ENCODE results near the gene KCTD1.

Gene KCTD1

GRCh38 chr18:26455639-26456038 is 92.7 kb downstream of the KCTD1 start:
- no peak overlapping the region for H3K4me3 ChIP-seq (ENCODE audit: low read depth, low read length)
- no peak for TF ChIP-seq CTCF (IDR thresholded peaks at IDR 0.05; ENCODE audit: low read depth, low read length, missing control alignments)
- DNase-seq (ENCODE audit: low read depth), result no peak

- no peak for TF ChIP-seq CTCF (IDR thresholded peaks at IDR 0.05; ENCODE audit: low read depth, low read length, missing control alignments)
These were observed 93.7 kb downstream of the KCTD1 start for GRCh38 chr18:26454616-26455015.

GRCh38 chr18:26454192-26454591 is 94.2 kb downstream of the KCTD1 start:
- DNase-seq (ENCODE audit: low read depth), result no peak
- H3K4me3 ChIP-seq (ENCODE audit: low read depth, low read length), result no peak overlapping the region
- no peak for TF ChIP-seq CTCF (IDR thresholded peaks at IDR 0.05; ENCODE audit: low read depth, low read length, missing control alignments)

More at GRCh38 chr18:26454616-26455015, 93.7 kb downstream of the KCTD1 start:
- no peak overlapping the region for H3K4me3 ChIP-seq (ENCODE audit: low read depth, low read length)
- DNase-seq (ENCODE audit: low read depth), result no peak

- H3K4me3 ChIP-seq (ENCODE audit: low read depth, low read length), result no peak overlapping the region
- DNase-seq (ENCODE audit: low read depth), result no peak
- no peak for TF ChIP-seq CTCF (IDR thresholded peaks at IDR 0.05; ENCODE audit: low read depth, low read length, missing control alignments)
These were observed 94.9 kb downstream of the KCTD1 start for GRCh38 chr18:26453386-26453901.

GRCh38 chr18:26450989-26451682 is 97.2 kb downstream of the KCTD1 start:
- TF ChIP-seq CTCF (IDR thresholded peaks at IDR 0.05; ENCODE audit: low read depth, low read length, missing control alignments), result no peak
- no peak for DNase-seq (ENCODE audit: low read depth)
- no peak overlapping the region for H3K4me3 ChIP-seq (ENCODE audit: low read depth, low read length)

- DNase-seq (ENCODE audit: low read depth), result no peak
- H3K4me3 ChIP-seq (ENCODE audit: low read depth, low read length), result no peak overlapping the region
- TF ChIP-seq CTCF (IDR thresholded peaks at IDR 0.05; ENCODE audit: low read depth, low read length, missing control alignments), result no peak
These were observed 99.6 kb downstream of the KCTD1 start for GRCh38 chr18:26448714-26449159.

GRCh38 chr18:26443853-26444252 is 104.5 kb downstream of the KCTD1 start:
- no peak for DNase-seq (ENCODE audit: low read depth)
- H3K4me3 ChIP-seq (ENCODE audit: low read depth, low read length), result no peak overlapping the region
- no peak for TF ChIP-seq CTCF (IDR thresholded peaks at IDR 0.05; ENCODE audit: low read depth, low read length, missing control alignments)
